Vagina (tissue), 2 donors: ENCODE measurements around the gene ORM2.

ENCODE experiments used
- CTCF ChIP-seq, 3 experiments: fragments of 450-650 bp in 2 of 3; fragments of 200-600 bp in 1 of 3; sonication (generic) in 1 of 3; IDR thresholded peaks; one replicate each; pipeline ENCODE4 v1.5.1; 2017 to 2019; ENCODE audit warnings: antibody characterized with exemption in 3 of 3, mild to moderate bottlenecking in 2 of 3, moderate library complexity in 2 of 3
- POLR2A ChIP-seq, 2 donors: fragments of 450-650 bp; IDR thresholded peaks; one replicate each; pipeline ENCODE4 v1.6.1; 2017; ENCODE audit warnings: antibody characterized with exemption in 2 of 2, mild to moderate bottlenecking in 2 of 2, moderate library complexity in 2 of 2
- POLR2AphosphoS5 ChIP-seq, 2 donors: sonication (generic); formaldehyde crosslinking; IDR thresholded peaks; one replicate each; pipeline ENCODE4 v1.9.0; 2017; ENCODE audit warnings: antibody characterized with exemption in 2 of 2, mild to moderate bottlenecking in 2 of 2, low read depth in 1 of 2; ENCODE audit not compliant: insufficient read depth in 1 of 2

DNA sequence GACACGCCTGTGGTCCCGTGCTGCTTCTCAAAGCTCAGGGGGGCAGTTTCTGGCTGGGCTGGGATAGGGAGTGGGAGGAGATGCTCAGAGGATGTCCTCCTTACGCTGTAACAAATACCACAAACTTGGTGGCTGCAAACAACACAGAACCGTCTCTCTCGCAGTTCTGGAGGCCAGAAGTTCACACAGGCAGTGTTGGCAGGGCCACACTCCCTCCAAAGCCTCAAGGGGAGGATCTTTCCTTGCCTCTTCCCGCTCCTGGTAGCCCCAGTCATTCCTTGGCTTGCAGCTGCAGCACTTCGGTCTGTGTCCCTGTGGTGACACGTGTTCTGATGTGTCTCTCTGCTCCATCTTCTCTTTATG lies 17.2 kb upstream of the ORM2 start:
- TF ChIP-seq CTCF (IDR thresholded peaks at IDR 0.05) (no peak), POLR2AphosphoS5 (IDR thresholded peaks at IDR 0.05; ENCODE audit: insufficient read depth in 1 of 2, low read depth in 1 of 2) (no peak), POLR2A (IDR thresholded peaks at IDR 0.05) (no peak)
